Ovary (tissue), 3 donors: Measurements from ENCODE around the gene BNC2.

Experiments used
- EP300 ChIP-seq: sonication (generic); formaldehyde crosslinking; IDR thresholded peaks from one replicate; pipeline ENCODE4 v1.6.1; 2017; ENCODE audit warnings: antibody characterized with exemption
- POLR2A ChIP-seq: fragments of 450-650 bp; IDR thresholded peaks from one replicate; pipeline ENCODE4 v1.6.1; 2017; ENCODE audit warnings: antibody characterized with exemption, mild to moderate bottlenecking, moderate library complexity
- TF ChIP-seq, protein P1 (sequence below), 3 donors: fragments of 450-650 bp in 2 of 3; fragments of 200-600 bp in 1 of 3; IDR thresholded peaks; one replicate each; pipeline versions ENCODE4 v1.5.1 to v1.8.0; 2016 to 2022; ENCODE audit warnings: antibody characterized with exemption in 3 of 3, mild to moderate bottlenecking in 1 of 3
- donor health status: DM: no; HTN: no; CAD: no.

DNA sequence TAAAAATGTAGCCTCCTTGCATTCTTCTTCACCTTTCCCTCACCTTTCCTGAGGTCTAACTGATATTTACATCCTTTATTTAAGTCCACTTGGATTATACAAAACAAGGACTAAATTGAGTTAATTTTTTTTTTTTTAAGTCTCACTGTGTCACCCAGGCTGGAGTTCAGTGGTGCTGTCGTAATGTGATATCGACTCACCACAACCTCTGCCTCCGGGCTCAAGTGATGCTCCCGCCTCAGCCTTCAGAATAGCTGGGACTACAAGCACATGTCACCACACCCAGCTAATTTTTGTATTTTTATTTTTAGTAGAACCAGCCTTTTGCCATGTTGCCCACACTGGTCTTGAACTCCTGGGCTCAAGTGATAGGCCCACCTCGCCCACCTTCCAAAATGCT is 195.3 kb downstream of the BNC2 start:
- TF ChIP-seq, protein P1, sequence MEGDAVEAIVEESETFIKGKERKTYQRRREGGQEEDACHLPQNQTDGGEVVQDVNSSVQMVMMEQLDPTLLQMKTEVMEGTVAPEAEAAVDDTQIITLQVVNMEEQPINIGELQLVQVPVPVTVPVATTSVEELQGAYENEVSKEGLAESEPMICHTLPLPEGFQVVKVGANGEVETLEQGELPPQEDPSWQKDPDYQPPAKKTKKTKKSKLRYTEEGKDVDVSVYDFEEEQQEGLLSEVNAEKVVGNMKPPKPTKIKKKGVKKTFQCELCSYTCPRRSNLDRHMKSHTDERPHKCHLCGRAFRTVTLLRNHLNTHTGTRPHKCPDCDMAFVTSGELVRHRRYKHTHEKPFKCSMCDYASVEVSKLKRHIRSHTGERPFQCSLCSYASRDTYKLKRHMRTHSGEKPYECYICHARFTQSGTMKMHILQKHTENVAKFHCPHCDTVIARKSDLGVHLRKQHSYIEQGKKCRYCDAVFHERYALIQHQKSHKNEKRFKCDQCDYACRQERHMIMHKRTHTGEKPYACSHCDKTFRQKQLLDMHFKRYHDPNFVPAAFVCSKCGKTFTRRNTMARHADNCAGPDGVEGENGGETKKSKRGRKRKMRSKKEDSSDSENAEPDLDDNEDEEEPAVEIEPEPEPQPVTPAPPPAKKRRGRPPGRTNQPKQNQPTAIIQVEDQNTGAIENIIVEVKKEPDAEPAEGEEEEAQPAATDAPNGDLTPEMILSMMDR (IDR thresholded peaks at IDR 0.05) = no peak
- TF ChIP-seq POLR2A (no peak), EP300 (no peak)
